Measurements from ENCODE around the gene TLE4. TPM values are rescaled to one million over a fixed set of nuclear protein-coding genes. Genes with fewer than 3 reads are reported as not detected.
"Not testable (repeated sequence)": the region's sequence is repeated elsewhere in the genome, so short reads cannot be mapped to it uniquely, and the experiment has no call there.

Gene TLE4
- total RNA-seq, 1 donor from 2014 or later: 25.1 TPM

DNA sequence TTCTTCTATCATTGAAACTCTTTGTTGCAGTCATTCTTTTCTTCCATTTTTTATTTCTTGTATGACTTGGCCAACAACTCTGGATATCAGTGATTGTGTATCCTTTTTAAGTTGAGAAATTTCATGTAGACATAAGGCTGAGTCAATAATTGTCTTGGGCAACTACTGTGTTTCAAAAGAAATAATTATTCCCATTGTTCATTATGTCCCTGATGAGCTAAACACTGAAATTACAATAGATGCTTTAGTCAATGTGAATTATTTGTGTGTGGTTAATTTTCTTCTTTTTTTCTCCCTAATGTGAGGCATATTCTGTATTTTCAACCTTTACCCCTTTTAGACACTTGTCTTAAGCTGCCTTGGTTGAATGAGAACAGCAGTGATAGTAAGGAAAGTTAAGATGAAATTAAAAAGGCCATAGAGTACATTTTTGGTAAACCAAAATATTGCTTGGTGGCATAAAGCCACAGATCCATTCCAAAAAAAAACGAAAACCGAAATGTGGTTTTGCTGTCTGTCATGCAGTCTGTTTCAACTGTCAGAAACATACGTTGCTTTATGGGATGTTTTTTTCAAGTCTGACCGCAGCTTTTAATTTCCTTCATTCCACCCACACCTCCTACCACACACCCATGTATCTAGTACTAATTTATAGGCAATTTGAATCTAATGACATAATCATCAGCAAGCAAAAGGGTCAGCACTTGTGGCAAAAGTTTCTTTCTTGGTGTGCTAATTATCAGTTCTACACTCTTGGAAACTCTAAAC, 21.1 kb downstream of the TLE4 start:
- Mint-ChIP-seq H3K4me3 (no peak overlapping the region), H3K4me1 (ENCODE audit: low read depth) (peaks cover 49% of the 10 kb centered on the region), H3K27ac (peak overlapping the region; percentile 19)

DNA sequence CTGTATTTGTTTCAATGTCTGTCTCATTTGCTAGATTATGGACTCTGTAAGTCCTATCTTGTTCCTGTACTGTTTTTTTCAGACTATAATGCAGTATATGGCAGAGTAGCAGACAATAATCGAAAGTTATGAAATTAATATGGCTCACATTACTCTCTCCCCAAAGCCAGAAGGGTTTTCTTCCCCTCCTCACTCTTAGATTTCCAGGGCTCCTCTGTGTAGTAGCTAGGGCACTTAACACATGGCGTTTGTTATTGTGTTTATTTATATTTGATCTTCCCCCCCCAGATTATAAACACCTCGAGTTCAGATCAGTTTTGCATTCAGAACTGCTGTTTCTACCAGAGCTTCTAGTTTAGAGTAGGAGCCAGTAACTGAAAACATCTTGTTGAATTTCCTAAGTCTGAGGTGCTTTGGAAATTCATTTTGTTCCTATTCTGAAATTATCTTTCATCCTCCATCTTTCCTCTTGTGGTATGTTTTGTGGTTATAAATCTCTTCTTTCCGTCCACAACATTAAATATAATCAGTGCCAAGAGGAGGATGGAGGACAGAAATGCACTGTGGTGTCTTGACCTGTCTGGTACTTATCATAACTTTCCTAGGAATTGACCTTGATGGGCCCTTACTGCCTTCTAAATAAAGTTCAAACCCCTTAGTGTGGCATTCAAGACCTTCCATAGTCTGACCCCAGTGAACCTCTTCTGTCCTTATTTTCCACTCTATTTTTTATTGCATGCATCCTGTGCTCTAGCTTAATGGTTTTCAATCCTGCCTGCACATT, 27.0 kb downstream of the TLE4 start:
- peaks cover 28% of the 10 kb centered on the region for H3K36me3 Mint-ChIP-seq (ENCODE audit: low read depth)
- H3K4me3 Mint-ChIP-seq: no peak overlapping the region
- H3K4me1 Mint-ChIP-seq (ENCODE audit: low read depth): peaks cover 17% of the 10 kb centered on the region
- DNase-seq (ENCODE audit: low spot score): no peak
- no peak overlapping the region for H3K27ac Mint-ChIP-seq
- intact Hi-C loops (cut with micrococcal nuclease): no loop called here
- H3K9me3 Mint-ChIP-seq: peaks cover 9% of the 10 kb centered on the region
- peaks cover 2% of the 10 kb centered on the region for H3K27me3 Mint-ChIP-seq (ENCODE audit: insufficient read depth)

More for the DNA sequence above, 21.1 kb downstream of the TLE4 start:
- intact Hi-C loops (cut with micrococcal nuclease): loop anchor here (1.0 kb wide), 3 partner anchors 9 to 38 kb away; partner anchors contain the start of gene TLE4
- peak; percentile 14 for DNase-seq (ENCODE audit: low spot score)
- Mint-ChIP-seq H3K27me3 (ENCODE audit: insufficient read depth) (peaks cover 16% of the 10 kb centered on the region), H3K9me3 (no peaks in the 10 kb centered on the region), H3K36me3 (ENCODE audit: low read depth) (peaks cover 18% of the 10 kb centered on the region)

DNA sequence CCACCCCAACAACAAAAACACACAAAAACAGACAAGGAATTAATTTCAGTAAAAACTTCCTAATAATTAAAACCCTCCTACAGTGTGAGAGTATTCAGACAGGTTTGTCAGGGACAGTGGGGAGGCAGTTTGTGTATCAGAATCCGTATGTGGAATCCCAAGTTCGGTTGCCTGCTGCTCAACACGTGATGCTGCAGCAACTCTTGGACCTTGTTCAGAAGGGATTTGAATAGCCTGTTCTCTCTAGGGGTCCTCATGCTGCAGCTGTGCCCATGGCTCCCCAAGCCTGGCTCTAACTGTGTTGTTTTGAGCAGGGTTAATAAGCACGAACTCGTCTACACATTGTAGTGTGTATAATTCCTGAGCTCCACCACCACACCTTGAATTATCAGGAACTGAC, 28.7 kb downstream of the TLE4 start:
- H3K27me3 Mint-ChIP-seq (ENCODE audit: insufficient read depth): peaks cover 2% of the 10 kb centered on the region
- no peak overlapping the region for H3K4me3 Mint-ChIP-seq
- H3K27ac Mint-ChIP-seq: no peak overlapping the region
- H3K4me1 Mint-ChIP-seq (ENCODE audit: low read depth): peaks cover 12% of the 10 kb centered on the region
- intact Hi-C loops (cut with micrococcal nuclease): no loop called here
- H3K9me3 Mint-ChIP-seq: peaks cover 9% of the 10 kb centered on the region
- DNase-seq (ENCODE audit: low spot score): no peak
- H3K36me3 Mint-ChIP-seq (ENCODE audit: low read depth): peaks cover 25% of the 10 kb centered on the region

DNA sequence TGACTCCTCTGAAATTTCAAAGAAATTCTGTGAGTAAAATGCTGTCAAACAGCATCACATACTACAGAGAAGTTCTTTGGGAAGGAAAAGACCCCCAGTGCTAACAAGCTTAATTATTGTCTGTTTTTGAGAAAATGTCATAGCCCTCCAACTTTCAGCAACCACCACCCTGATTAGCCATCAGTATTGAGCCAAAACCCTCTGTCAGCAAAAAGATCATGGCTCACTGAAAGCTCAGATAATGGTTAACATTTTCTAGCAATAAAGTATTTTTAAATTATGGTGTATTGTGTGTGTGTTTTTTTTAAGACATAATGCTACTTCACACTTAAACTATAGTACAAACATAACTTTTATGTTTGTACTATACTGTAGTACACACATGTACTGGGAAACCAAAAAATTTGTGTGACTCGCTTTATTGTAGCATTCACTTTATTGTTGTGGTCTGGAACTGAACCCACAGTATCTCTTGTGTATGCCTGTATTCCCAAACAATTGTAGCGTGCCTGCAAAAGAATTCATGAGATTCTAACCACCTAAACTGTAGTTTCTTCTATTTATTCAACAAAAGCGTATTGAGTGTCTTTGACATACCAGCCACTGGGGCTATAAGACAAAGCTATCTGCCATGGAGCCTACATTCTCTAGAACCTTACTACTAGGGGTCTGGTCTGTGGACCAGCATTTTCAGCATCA, 31.6 kb downstream of the TLE4 start:
- H3K27me3 Mint-ChIP-seq (ENCODE audit: insufficient read depth): peaks cover 2% of the 10 kb centered on the region
- H3K36me3 Mint-ChIP-seq (ENCODE audit: low read depth): peaks cover 25% of the 10 kb centered on the region
- H3K9me3 Mint-ChIP-seq: peaks cover 17% of the 10 kb centered on the region
- no peak for DNase-seq (ENCODE audit: low spot score)
- H3K27ac Mint-ChIP-seq: no peak overlapping the region
- no peak overlapping the region for H3K4me3 Mint-ChIP-seq
- peaks cover 6% of the 10 kb centered on the region for H3K4me1 Mint-ChIP-seq (ENCODE audit: low read depth)
- intact Hi-C loops (cut with micrococcal nuclease): no loop called here

DNA sequence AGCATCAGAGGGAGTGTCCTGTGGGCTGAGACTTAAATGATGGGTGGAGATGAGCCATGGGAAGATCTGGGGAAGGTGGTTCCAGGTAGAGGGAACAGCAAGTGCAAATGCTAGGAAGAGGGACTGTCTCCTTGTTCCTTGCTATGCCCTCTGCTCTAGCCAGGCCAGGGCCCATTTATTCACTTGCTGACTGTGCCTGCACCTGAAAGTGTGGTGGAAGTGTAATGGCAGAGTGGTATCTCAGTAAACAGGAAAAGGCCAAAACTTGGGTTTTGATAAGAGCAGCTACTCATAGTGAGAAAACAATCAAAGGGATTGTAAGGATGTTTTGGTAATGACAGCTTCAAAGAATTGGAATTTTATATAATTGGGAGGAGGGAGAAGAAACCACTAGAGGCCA, 32.4 kb downstream of the TLE4 start:
- Mint-ChIP-seq H3K36me3 (ENCODE audit: low read depth) (peaks cover 18% of the 10 kb centered on the region), H3K27ac (no peak overlapping the region)

DNA sequence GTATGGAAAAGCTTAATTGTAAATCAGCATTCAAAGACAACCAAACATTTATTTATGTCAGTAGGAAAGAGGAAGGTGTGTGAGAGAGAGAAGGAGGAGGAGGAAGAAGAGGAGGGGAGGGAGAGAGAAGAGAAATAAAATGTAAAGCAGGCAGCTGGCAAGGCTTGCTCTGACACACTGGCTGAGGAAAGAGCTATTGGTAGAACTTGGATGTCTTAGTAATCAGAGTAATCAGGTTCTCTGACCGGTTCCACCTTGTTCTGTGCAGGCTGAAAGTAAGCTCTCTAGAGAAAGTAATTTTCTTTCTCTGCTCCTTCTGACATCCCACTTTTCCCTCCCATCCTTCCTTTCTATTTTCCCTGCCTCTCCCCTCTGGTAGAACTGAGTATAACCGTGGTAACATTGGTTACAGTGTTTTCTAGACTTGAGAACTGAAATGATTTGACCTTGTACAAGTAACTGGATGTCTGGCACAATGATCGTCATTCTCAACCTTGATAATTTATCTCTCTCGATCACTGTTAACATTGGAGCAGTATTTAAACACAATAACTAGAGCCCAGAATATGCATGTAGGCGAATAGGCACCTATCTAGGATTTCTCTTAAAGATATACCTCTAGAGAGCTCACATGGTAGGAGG, 33.3 kb downstream of the TLE4 start:
- H3K4me1 Mint-ChIP-seq (ENCODE audit: low read depth): no peaks in the 10 kb centered on the region
- no peak overlapping the region for H3K4me3 Mint-ChIP-seq
- intact Hi-C loops (cut with micrococcal nuclease): no loop called here
- H3K36me3 Mint-ChIP-seq (ENCODE audit: low read depth): peaks cover 18% of the 10 kb centered on the region
- H3K9me3 Mint-ChIP-seq: peaks cover 17% of the 10 kb centered on the region
- no peak for DNase-seq (ENCODE audit: low spot score)
- H3K27me3 Mint-ChIP-seq (ENCODE audit: insufficient read depth): no peaks in the 10 kb centered on the region
- H3K27ac Mint-ChIP-seq: no peak overlapping the region

More for the DNA sequence above, 32.4 kb downstream of the TLE4 start:
- no peak overlapping the region for H3K4me3 Mint-ChIP-seq
- no peak for DNase-seq (ENCODE audit: low spot score)
- H3K9me3 Mint-ChIP-seq: peaks cover 17% of the 10 kb centered on the region
- intact Hi-C loops (cut with micrococcal nuclease): no loop called here
- peaks cover 2% of the 10 kb centered on the region for H3K27me3 Mint-ChIP-seq (ENCODE audit: insufficient read depth)
- H3K4me1 Mint-ChIP-seq (ENCODE audit: low read depth): no peaks in the 10 kb centered on the region

DNA sequence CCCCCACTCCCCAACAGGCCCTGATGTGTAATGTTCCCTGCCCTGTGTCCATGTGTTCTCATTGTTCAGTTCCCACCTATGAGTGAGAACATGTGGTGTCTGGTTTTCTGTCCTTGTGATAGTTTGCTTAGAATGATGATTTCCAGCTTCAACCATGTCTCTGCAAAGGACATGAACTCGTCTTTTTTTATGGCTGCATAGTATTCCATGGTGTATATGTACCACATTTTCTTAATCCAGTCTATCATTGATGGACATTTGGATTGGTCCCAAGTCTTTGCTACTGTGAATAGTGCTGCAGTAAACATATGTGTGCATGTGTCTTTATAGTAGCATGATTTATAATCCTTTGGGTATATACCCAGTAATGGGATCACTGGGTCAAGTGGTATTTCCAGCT, 34.8 kb downstream of the TLE4 start:
- Mint-ChIP-seq H3K9me3 (peaks cover 17% of the 10 kb centered on the region), H3K36me3 (ENCODE audit: low read depth) (peaks cover 17% of the 10 kb centered on the region)
- H3K27ac Mint-ChIP-seq; DNase-seq (ENCODE audit: low spot score); H3K4me1 Mint-ChIP-seq (ENCODE audit: low read depth); intact Hi-C loops (cut with micrococcal nuclease); H3K4me3 Mint-ChIP-seq; H3K27me3 Mint-ChIP-seq (ENCODE audit: insufficient read depth): not testable (repeated sequence)

DNA sequence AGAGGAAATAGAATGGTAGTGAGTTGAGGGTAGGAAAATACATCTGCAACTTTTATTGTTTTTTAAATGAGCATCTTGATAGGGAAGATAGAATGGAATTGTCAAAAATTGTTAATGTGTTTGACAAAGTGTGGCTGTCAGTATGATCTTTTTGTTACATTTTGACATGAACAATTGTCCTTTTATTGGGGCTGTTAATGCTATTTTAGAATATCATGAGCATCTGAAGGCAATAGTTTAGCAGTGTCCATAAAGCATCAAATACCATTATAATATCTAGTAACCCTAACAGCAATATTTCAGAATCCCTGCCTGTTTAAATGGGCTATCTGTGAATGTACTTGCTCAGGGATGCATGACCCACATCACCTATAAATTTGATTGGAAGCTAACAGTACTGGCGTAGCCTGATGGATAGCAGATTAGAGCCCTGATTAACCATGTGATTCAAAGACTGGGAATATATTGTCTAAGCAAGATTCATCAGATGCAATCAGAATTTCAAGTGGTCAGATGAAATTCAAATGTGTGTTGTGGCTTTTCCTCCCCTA, 37.8 kb downstream of the TLE4 start:
- Mint-ChIP-seq H3K27ac (no peak overlapping the region), H3K36me3 (ENCODE audit: low read depth) (peaks cover 8% of the 10 kb centered on the region), H3K4me1 (ENCODE audit: low read depth) (peaks cover 7% of the 10 kb centered on the region), H3K27me3 (ENCODE audit: insufficient read depth) (no peaks in the 10 kb centered on the region), H3K9me3 (peaks cover 7% of the 10 kb centered on the region), H3K4me3 (no peak overlapping the region)
- intact Hi-C loops (cut with micrococcal nuclease): no loop called here
- no peak for DNase-seq (ENCODE audit: low spot score)

DNA sequence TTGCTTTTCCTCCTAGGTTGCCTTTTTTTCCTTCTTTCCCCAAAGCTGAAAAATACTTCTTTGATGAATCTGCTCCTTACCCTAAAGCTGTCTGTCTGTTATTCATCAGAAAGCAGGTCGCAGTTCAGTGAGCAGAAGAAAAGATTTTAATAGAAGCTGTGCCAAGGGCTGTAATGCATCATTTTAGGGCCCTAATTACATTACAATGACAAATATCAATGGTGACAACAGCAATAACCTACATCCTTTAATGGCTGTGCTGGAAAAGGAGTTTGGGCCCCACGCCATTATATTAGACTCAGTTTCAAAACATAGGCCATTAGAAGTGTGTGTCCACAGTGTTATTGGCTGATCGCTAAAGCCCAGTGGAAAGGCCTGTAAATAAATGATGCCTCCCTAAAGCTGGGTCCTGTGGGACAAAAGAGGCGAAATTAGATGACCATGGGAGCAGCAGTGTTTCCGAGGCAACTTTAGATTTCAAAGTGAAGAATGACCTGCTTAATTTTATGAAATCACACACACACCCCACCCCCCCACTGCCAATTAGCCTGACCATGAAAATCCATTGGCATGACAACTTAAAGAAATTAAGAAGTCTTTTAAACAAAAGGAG, 38.4 kb downstream of the TLE4 start:
- Mint-ChIP-seq H3K4me3 (no peak overlapping the region), H3K27me3 (ENCODE audit: insufficient read depth) (no peaks in the 10 kb centered on the region), H3K27ac (no peak overlapping the region), H3K36me3 (ENCODE audit: low read depth) (peaks cover 8% of the 10 kb centered on the region), H3K9me3 (peaks cover 7% of the 10 kb centered on the region), H3K4me1 (ENCODE audit: low read depth) (peaks cover 7% of the 10 kb centered on the region)
- intact Hi-C loops (cut with micrococcal nuclease): no loop called here
- DNase-seq (ENCODE audit: low spot score): no peak

DNA sequence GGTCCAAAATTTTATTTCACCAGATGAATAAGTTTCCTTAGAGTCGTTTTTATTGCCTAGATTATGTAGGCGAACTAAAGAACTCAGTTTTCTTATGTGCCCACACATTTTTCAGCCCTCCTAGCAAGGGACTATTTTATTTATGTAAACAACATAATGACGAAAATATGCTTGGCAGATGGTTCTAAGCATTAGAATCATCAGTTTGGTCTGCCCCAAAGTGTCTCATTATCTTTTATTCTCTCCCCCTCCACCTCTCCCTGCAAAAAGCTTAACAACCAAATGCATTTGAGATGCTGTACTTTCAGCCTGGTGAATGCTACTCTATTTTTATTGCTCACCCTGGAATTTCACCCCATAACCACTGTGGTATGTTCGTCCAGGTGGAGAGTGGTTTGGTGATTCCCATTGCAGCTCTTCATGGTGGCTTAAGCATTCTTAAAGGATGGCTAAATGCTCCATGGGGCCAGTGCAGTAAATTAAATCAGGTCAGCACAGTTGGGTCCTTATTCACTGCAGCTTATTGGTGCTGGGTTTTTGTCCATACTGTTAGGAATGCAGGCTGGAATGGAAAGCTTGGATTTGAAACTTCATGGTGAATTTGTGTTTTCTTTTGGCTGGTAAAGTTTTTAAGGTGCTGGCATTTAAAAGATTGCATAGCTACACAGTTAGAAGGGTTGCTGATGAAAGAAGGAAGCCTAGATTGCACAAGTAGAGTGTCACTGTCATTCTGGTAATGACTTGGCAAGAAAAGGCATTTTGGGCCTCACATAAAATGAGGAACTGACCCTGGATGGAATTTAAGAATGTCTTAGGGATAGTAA, 39.2 kb downstream of the TLE4 start:
- intact Hi-C loops (cut with micrococcal nuclease): no loop called here
- H3K4me1 Mint-ChIP-seq (ENCODE audit: low read depth): peaks cover 7% of the 10 kb centered on the region
- H3K4me3 Mint-ChIP-seq: no peak overlapping the region
- H3K27ac Mint-ChIP-seq: no peak overlapping the region
- no peaks in the 10 kb centered on the region for H3K27me3 Mint-ChIP-seq (ENCODE audit: insufficient read depth)
- H3K36me3 Mint-ChIP-seq (ENCODE audit: low read depth): peaks cover 8% of the 10 kb centered on the region
- H3K9me3 Mint-ChIP-seq: peaks cover 7% of the 10 kb centered on the region
- no peak for DNase-seq (ENCODE audit: low spot score)

DNA sequence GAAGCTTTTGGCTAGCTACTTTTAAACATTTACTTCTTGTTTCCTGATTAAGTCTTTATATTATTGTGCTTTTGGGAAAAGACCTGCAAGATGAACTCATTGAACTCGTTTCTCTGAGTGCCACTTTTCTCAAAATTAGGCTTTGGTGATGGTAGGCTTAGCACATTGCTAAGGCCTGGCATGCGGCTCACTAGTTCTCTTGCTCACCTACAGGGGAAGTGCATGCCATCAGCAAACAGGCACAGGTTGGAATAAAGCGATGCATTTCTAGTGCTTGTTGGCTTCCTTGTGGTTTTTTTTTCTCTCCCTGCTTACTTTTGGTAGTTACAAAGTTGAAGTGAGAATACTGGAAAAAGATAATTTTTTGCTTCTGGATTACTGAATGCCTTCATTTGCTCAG, 41.4 kb downstream of the TLE4 start:
- no peak for DNase-seq (ENCODE audit: low spot score)
- H3K9me3 Mint-ChIP-seq: no peaks in the 10 kb centered on the region
- intact Hi-C loops (cut with micrococcal nuclease): no loop called here
- peaks cover 7% of the 10 kb centered on the region for H3K4me1 Mint-ChIP-seq (ENCODE audit: low read depth)
- no peak overlapping the region for H3K4me3 Mint-ChIP-seq
- H3K27me3 Mint-ChIP-seq (ENCODE audit: insufficient read depth): no peaks in the 10 kb centered on the region
- H3K27ac Mint-ChIP-seq: no peak overlapping the region
- H3K36me3 Mint-ChIP-seq (ENCODE audit: low read depth): peaks cover 4% of the 10 kb centered on the region

Data from activated T-helper 1 cell treated with anti-CD3 and anti-CD28 coated beads, Interleukin-12 subunit alpha, Interleukin-12 subunit beta, Interleukin-2, Interleukin-4 antibody, amounts not matched to agents 30 ng/mL and 10 ng/mL and 1 ng/mL, durations not matched to agents 14 hours and 24 hours and 36 hours (primary cell).